ENCODE measurements around the gene ZP1.
A peak's percentile ranks its signal among the peaks of the same experiment; 100 is the strongest.

ZP1 gene

GRCh38 chr11:60876168-60876485 is 8.8 kb downstream of the ZP1 start:
- no peak overlapping the region for H3K4me3 ChIP-seq (ENCODE audit: low read length)
- no peak for TF ChIP-seq CTCF (conservative IDR thresholded peaks at IDR 0.05; ENCODE audit: low read length)
- DNase-seq (ENCODE audit: low read depth) = no peak

GRCh38 chr11:60878245-60879101 is 11.1 kb downstream of the ZP1 start:
- no peak for DNase-seq (ENCODE audit: low read depth)
- TF ChIP-seq CTCF (conservative IDR thresholded peaks at IDR 0.05; ENCODE audit: low read length) = no peak

GRCh38 chr11:60879104-60879503 is 11.8 kb downstream of the ZP1 start:
- H3K4me3 ChIP-seq (ENCODE audit: low read length) = no peak overlapping the region
- no peak for TF ChIP-seq CTCF (conservative IDR thresholded peaks at IDR 0.05; ENCODE audit: low read length)
- DNase-seq (ENCODE audit: low read depth) = no peak

More at GRCh38 chr11:60878245-60879101, 11.1 kb downstream of the ZP1 start:
- no peak overlapping the region for H3K4me3 ChIP-seq (ENCODE audit: low read length)

- no peak overlapping the region for H3K4me3 ChIP-seq (ENCODE audit: low read length)
- no peak for DNase-seq (ENCODE audit: low read depth)
- TF ChIP-seq CTCF (conservative IDR thresholded peaks at IDR 0.05; ENCODE audit: low read length) = no peak
These were observed 12.7 kb downstream of the ZP1 start for GRCh38 chr11:60879971-60880588.

- TF ChIP-seq CTCF (conservative IDR thresholded peaks at IDR 0.05; ENCODE audit: low read length) = no peak
- no peak overlapping the region for H3K4me3 ChIP-seq (ENCODE audit: low read length)
- DNase-seq (ENCODE audit: low read depth) = no peak
These were observed 13.4 kb downstream of the ZP1 start for GRCh38 chr11:60880643-60881282.

- DNase-seq (ENCODE audit: low read depth) = peak; percentile 41
- H3K4me3 ChIP-seq (ENCODE audit: low read length) = no peak overlapping the region
- TF ChIP-seq CTCF (conservative IDR thresholded peaks at IDR 0.05; ENCODE audit: low read length) = peak; percentile 74
These were observed 20.2 kb downstream of the ZP1 start for GRCh38 chr11:60887556-60887955.
